ENCODE data around the gene DENND1B. TPM values are rescaled to one million over a fixed set of nuclear protein-coding genes. Genes with fewer than 3 reads are reported as not detected.

The DENND1B gene
- total and polyA plus RNA-seq, 2 of the 8 experiments (the other 6 are each of a cell fraction or from before 2014, with no cell fraction given): 0.74 to 3.3 TPM

GRCh38 chr1:197807739-197808453, 32.6 kb upstream of the DENND1B start (continued):
- no peak for TF ChIP-seq SIN3A (conservative IDR thresholded peaks at IDR 0.05 in 1 of 2, IDR thresholded peaks at IDR 0.05 in 1 of 2; ENCODE audit: low read depth in 1 of 2, low read length in 2 of 2)

All from H1 (cell line).